ENCODE data around the gene TBX19. TPM values are rescaled to one million over a fixed set of nuclear protein-coding genes. Genes with fewer than 3 reads are reported as not detected.

Gene TBX19
- total and polyA plus RNA-seq, 5 donors, result 0.52 to 0.89 (median 0.66) TPM

DNA sequence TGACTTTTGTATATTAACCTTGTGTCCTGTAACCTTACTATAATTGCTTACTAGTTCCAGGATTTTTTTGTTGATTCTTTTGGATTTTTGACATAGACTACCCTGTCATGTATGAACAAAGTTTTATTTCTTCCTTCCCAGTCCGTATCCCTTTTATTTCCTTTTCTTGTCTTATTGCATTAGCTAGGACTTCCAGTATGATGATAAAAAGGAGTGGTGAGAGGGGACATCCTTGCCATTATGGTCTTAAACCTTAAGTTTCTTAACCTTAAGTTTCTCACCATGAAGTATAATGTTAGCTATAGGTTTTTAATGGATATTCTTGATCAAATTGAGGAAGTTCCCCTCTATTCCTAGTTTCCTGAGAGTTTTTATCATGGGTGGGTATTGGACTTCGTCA, 24.5 kb upstream of the TBX19 start:
- H3K4me1 ChIP-seq (ENCODE audit: control insufficient read depth, insufficient read depth, low read length), result peaks cover 7% of the 10 kb centered on the region
- H3K27me3 ChIP-seq (ENCODE audit: control insufficient read depth, insufficient read depth), result no peaks in the 10 kb centered on the region
- no peak overlapping the region for H3K4me3 ChIP-seq (ENCODE audit: low read length)
- intact Hi-C loops (cut with DNase I), result no loop called here
- no peak overlapping the region for H3K27ac ChIP-seq (ENCODE audit: low read length)
- H3K9me3 ChIP-seq (ENCODE audit: control insufficient read depth, low read length), result no peaks in the 10 kb centered on the region
- DNase-seq (no peak), ATAC-seq (no peak)
- 98% methylated on average over 2 of the region's 2 CpGs for WGBS

DNA sequence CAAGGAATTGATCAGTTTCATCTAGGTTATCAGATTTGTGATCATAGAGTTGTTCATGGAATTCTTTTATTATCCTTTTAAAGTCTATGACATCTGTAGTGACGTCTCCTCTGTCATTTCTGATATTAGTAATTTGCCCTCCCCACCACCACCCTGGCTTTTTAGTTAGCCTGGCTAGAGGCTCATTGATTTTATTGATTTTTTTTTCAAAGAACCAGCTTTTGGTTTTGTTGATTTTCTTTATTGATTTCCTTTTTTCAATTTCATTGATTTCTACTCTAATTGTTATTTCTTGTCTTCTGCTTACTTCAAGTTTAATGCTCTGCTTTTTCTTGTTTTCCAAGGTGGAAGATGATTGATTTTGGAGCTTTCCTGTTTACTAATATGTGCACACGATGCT, 23.3 kb upstream of the TBX19 start:
- H3K4me3 ChIP-seq (ENCODE audit: low read length), result no peak overlapping the region
- ATAC-seq, result no peak
- no peaks in the 10 kb centered on the region for H3K27me3 ChIP-seq (ENCODE audit: control insufficient read depth, insufficient read depth)
- no peak for DNase-seq
- H3K9me3 ChIP-seq (ENCODE audit: control insufficient read depth, low read length), result no peaks in the 10 kb centered on the region
- H3K4me1 ChIP-seq (ENCODE audit: control insufficient read depth, insufficient read depth, low read length), result peaks cover 10% of the 10 kb centered on the region
- WGBS, result 72% methylated on average over 2 of the region's 2 CpGs
- intact Hi-C loops (cut with DNase I), result no loop called here
- no peak overlapping the region for H3K27ac ChIP-seq (ENCODE audit: low read length)

DNA sequence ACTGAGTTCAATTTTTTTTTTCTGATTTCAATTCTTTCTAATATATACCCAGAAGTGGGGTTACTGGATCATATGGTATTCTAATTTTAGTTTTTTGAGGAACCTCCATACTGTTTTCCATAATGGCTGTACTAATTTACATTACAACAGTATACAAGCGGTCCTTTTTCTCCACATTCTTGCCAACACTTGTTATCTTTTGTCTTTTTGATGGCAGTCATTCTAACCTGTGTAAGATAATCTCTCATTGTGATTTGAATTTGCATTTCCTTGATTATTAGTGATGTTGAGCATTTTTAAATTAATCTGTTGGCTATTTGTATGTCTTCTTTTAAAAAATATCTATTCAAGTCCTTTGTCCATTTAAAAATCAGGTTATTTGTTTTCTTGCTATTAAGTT, 21.1 kb upstream of the TBX19 start:
- Histone ChIP-seq H3K4me1 (ENCODE audit: control insufficient read depth, insufficient read depth, low read length) (peaks cover 10% of the 10 kb centered on the region), H3K9me3 (ENCODE audit: control insufficient read depth, low read length) (no peaks in the 10 kb centered on the region), H3K27ac (ENCODE audit: low read length) (no peak overlapping the region), H3K4me3 (ENCODE audit: low read length) (no peak overlapping the region), H3K27me3 (ENCODE audit: control insufficient read depth, insufficient read depth) (no peaks in the 10 kb centered on the region)
- DNase-seq, result no peak
- WGBS, result 99% methylated on average over 1 of the region's 1 CpG
- intact Hi-C loops (cut with DNase I), result no loop called here
- no peak for ATAC-seq

DNA sequence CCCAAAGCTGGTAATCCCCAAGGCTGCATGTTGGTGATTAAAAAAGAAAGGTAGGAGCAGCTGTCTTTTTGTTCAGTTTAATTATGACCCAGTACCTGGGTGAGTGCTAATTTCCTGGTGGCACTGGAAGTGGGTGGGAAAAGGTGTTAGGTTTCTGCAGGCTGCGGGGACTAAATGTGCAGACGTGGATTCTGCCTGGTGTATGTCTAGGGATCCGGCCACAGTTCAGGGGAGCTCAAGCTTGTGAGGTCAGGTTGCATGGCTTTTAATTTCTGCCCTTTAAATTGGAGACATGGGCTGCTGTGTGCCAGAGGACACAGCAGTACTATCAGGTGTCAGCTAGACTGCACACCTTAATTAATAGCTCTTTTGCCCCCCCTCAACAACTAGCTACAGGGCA, 20.3 kb upstream of the TBX19 start:
- no peak for ATAC-seq
- Histone ChIP-seq H3K27me3 (ENCODE audit: control insufficient read depth, insufficient read depth) (no peaks in the 10 kb centered on the region), H3K4me3 (ENCODE audit: low read length) (no peak overlapping the region), H3K9me3 (ENCODE audit: control insufficient read depth, low read length) (no peaks in the 10 kb centered on the region), H3K4me1 (ENCODE audit: control insufficient read depth, insufficient read depth, low read length) (peaks cover 10% of the 10 kb centered on the region), H3K27ac (ENCODE audit: low read length) (no peak overlapping the region)
- no peak for DNase-seq
- 95% methylated on average over 3 of the region's 3 CpGs for WGBS
- intact Hi-C loops (cut with DNase I), result no loop called here

DNA sequence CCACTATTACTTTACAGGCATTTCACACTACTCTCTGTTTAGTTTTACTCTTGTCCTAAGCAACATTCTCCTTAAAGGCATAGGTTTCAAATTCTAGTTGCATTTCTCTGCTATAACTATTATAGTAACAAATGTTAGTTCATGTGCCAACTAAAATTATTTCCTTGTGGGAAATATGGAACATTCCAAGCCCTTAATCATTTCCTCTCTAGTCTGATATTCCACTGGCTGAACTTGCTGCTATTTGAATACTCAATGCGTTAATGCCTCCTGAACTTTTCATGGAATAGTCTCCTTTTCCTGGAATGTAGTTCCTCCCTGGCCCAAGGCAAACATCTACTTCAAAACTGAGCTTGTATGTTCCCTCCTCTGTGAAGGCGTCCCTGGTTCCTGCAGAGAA, 19.3 kb upstream of the TBX19 start:
- no peak overlapping the region for H3K4me3 ChIP-seq (ENCODE audit: low read length)
- peaks cover 10% of the 10 kb centered on the region for H3K4me1 ChIP-seq (ENCODE audit: control insufficient read depth, insufficient read depth, low read length)
- WGBS, result 42% methylated on average over 2 of the region's 2 CpGs
- no peaks in the 10 kb centered on the region for H3K27me3 ChIP-seq (ENCODE audit: control insufficient read depth, insufficient read depth)
- ATAC-seq, result peak; percentile 51 to 87
- peak overlapping the region; percentile 51 for H3K27ac ChIP-seq (ENCODE audit: low read length)
- DNase-seq, result no peak
- no peaks in the 10 kb centered on the region for H3K9me3 ChIP-seq (ENCODE audit: control insufficient read depth, low read length)
- intact Hi-C loops (cut with DNase I), result no loop called here

DNA sequence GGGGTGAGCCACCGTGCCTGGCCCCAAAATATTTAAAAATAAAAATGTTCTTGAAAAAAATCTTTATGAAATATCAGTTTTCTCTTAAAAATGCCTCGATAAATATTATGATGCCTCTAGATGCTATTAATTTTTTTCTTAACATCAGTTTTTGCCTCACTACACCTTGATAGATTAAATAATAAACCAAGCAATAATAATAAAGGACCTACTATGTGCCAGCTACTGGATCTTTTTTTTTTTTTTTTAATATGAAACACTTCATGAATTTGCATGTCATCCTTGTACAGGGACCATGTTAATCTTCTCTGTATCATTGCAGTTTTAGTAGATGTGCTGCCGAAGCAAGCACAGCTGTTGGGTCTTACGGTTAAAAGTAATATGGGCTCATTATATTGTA, 17.5 kb upstream of the TBX19 start:
- DNase-seq, result no peak
- peaks cover 10% of the 10 kb centered on the region for H3K4me1 ChIP-seq (ENCODE audit: control insufficient read depth, insufficient read depth, low read length)
- H3K27ac ChIP-seq (ENCODE audit: low read length), result no peak overlapping the region
- H3K27me3 ChIP-seq (ENCODE audit: control insufficient read depth, insufficient read depth), result no peaks in the 10 kb centered on the region
- intact Hi-C loops (cut with DNase I), result no loop called here
- no peak overlapping the region for H3K4me3 ChIP-seq (ENCODE audit: low read length)
- H3K9me3 ChIP-seq (ENCODE audit: control insufficient read depth, low read length), result no peaks in the 10 kb centered on the region
- ATAC-seq, result no peak
- WGBS, result 93% methylated on average over 4 of the region's 4 CpGs

DNA sequence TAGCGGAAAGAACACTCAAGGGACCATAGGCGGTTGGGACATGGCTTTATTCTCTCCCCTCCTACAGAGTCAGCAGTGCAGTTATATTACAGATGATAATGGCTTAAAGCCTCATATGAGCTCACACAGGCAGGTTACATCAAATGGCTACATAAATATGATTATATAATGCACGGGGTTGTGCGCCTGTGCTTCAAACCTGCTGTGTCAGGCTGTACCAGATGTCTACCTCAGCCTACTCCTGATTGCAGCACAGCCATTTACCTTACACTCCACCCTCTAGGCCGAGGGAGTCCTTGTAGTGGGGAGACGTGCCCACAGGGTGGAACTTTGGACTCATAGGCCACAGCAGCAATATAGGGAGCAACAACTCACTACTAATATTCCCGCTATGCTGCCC, 16.4 kb upstream of the TBX19 start:
- H3K9me3 ChIP-seq (ENCODE audit: control insufficient read depth, low read length), result no peaks in the 10 kb centered on the region
- H3K4me1 ChIP-seq (ENCODE audit: control insufficient read depth, insufficient read depth, low read length), result peaks cover 10% of the 10 kb centered on the region
- no peak for ATAC-seq
- WGBS, result 98% methylated on average over 7 of the region's 7 CpGs
- H3K27me3 ChIP-seq (ENCODE audit: control insufficient read depth, insufficient read depth), result no peaks in the 10 kb centered on the region
- no peak for DNase-seq
- no peak overlapping the region for H3K4me3 ChIP-seq (ENCODE audit: low read length)
- no peak overlapping the region for H3K27ac ChIP-seq (ENCODE audit: low read length)
- intact Hi-C loops (cut with DNase I), result no loop called here

DNA sequence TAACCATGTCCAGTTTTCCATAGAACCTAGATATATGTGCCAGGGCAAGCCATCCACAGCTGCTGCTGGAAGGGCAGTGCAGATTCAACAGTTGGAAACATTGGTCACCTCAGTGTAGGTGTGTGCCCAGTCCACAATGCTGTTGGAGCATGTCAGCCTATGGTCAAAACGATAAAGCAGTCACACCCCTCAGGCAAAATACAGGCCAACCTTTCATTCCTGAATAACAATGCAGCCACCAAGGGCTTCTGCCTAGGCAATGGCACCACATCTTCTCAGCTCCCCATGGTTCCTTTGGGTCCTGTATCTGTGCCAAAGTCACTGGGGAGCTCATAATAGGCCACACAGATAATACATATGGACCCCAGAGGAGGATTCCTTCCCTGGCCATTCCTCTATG, 15.1 kb upstream of the TBX19 start:
- 98% methylated on average over 1 of the region's 1 CpG for WGBS
- Histone ChIP-seq H3K27ac (ENCODE audit: low read length) (no peak overlapping the region), H3K4me3 (ENCODE audit: low read length) (no peak overlapping the region), H3K9me3 (ENCODE audit: control insufficient read depth, low read length) (no peaks in the 10 kb centered on the region), H3K4me1 (ENCODE audit: control insufficient read depth, insufficient read depth, low read length) (peaks cover 7% of the 10 kb centered on the region), H3K27me3 (ENCODE audit: control insufficient read depth, insufficient read depth) (no peaks in the 10 kb centered on the region)
- ATAC-seq, result no peak
- DNase-seq, result no peak
- intact Hi-C loops (cut with DNase I), result no loop called here

DNA sequence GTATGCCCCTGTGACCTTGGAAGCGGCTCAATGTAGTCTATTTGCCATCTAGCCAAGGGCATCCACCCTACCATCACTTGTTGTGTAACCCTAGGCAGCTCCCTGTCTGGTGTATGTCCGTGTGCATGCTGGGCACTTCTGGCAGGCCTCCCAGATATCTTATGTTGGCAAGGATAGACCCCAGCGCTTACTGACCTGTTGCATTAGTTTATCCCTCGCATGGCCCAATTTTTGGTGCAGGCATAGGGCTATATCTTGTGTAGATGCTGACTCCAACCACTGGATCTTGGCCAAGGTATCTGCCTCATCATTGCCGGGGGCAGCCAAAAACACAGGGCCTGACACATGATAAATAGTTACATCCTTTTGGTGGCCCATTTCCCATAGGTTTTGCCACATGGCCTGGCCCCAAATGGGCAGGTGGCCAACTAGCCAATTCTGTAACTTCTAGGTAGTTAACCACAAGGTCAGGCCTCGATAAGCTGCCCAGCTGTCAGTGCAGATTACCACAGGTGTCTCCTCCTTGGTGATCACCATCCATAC, 14.0 kb upstream of the TBX19 start:
- intact Hi-C loops (cut with DNase I), result no loop called here
- H3K4me1 ChIP-seq (ENCODE audit: control insufficient read depth, insufficient read depth, low read length), result peaks cover under 1% of the 10 kb centered on the region
- H3K27me3 ChIP-seq (ENCODE audit: control insufficient read depth, insufficient read depth), result no peaks in the 10 kb centered on the region
- no peak for DNase-seq
- H3K9me3 ChIP-seq (ENCODE audit: control insufficient read depth, low read length), result no peaks in the 10 kb centered on the region
- no peak overlapping the region for H3K27ac ChIP-seq (ENCODE audit: low read length)
- no peak overlapping the region for H3K4me3 ChIP-seq (ENCODE audit: low read length)
- WGBS, result 84% methylated on average over 6 of the region's 6 CpGs
- ATAC-seq, result no peak

DNA sequence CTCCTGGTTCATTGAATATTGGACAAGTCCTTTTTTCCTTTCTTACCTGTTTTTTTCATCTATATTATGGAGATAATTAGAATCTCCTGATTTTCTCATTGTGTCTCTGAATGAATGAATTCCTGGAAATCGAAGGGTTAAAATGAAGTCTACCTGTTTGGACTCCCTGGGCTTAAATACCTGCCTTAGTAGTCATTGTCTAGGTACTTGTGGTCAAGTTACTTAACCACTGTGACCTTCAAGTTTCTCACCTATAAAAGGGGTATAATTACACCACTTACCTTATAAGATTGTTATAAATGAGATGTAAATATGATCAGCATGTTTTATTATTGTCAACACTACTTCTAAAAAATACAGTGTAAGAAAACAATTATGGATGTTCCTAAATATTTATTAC, 9.0 kb upstream of the TBX19 start:
- no peak for DNase-seq
- Histone ChIP-seq H3K4me3 (ENCODE audit: low read length) (no peak overlapping the region), H3K9me3 (ENCODE audit: control insufficient read depth, low read length) (peaks cover 2% of the 10 kb centered on the region), H3K4me1 (ENCODE audit: control insufficient read depth, insufficient read depth, low read length) (no peaks in the 10 kb centered on the region), H3K27ac (ENCODE audit: low read length) (no peak overlapping the region), H3K27me3 (ENCODE audit: control insufficient read depth, insufficient read depth) (no peaks in the 10 kb centered on the region)
- intact Hi-C loops (cut with DNase I), result no loop called here
- no peak for ATAC-seq
- WGBS, result 83% methylated on average over 1 of the region's 1 CpG

DNA sequence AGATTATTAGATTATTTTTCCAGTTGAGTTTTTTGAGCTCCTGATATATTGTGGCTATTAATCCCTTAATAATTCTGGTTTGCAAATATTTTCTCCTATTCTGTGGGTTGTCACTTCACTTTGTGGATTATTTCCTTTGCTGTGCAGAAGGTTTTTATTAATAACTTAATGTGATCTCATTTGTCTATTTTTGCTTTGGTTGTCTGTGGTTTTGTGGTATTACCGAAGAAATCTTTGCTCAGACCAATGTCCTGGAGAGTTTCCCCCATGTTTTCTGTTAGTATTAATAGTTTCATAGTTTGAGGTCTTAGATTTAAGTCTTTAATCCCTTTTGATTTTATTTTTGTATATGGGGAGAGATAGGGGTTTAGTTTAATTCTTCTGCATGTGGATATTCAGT, 7.1 kb upstream of the TBX19 start:
- no peak for ATAC-seq
- Histone ChIP-seq H3K4me1 (ENCODE audit: control insufficient read depth, insufficient read depth, low read length) (no peaks in the 10 kb centered on the region), H3K4me3 (ENCODE audit: low read length) (no peak overlapping the region), H3K9me3 (ENCODE audit: control insufficient read depth, low read length) (peaks cover 2% of the 10 kb centered on the region), H3K27me3 (ENCODE audit: control insufficient read depth, insufficient read depth) (no peaks in the 10 kb centered on the region), H3K27ac (ENCODE audit: low read length) (no peak overlapping the region)
- DNase-seq, result no peak
- WGBS, result 70% methylated on average over 1 of the region's 1 CpG
- intact Hi-C loops (cut with DNase I), result no loop called here

DNA sequence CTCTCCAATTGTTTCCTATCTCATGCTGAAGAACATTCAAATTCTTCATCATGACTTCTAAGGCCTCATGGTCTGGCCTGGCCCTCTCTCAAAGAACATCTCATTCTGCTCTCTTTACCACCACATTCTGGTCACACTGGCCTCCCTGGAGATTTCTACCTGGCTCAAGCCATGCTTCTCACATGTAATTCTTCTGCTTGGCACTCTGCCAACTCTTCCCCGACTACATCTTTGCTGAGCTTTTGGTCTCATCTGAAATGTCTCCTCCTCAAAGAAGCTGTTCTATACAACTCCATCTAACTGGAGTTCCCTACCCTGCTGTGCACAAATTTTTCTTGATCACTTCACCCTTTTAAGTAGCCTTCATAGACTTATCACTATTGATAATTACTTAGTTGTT, 1.4 kb upstream of the TBX19 start:
- Histone ChIP-seq H3K4me3 (ENCODE audit: low read length) (no peak overlapping the region), H3K4me1 (ENCODE audit: control insufficient read depth, insufficient read depth, low read length) (no peaks in the 10 kb centered on the region), H3K9me3 (ENCODE audit: control insufficient read depth, low read length) (peaks cover 2% of the 10 kb centered on the region), H3K27ac (ENCODE audit: low read length) (no peak overlapping the region), H3K27me3 (ENCODE audit: control insufficient read depth, insufficient read depth) (no peaks in the 10 kb centered on the region)
- intact Hi-C loops (cut with DNase I), result no loop called here
- WGBS, result 89% methylated on average over 1 of the region's 1 CpG
- DNase-seq, result no peak
- ATAC-seq, result no peak

Measured in right cardiac atrium (tissue), 5 donors.